SU-DHL-6 (cell line): ENCODE data around the gene TNFRSF25.

Experiments used
- H2AFZ ChIP-seq: fragments of 200-600 bp; sonication (generic); 2 replicates; pipeline ENCODE4 v1.6.1; 2014; ENCODE audit warnings: low read depth, mild to moderate bottlenecking, moderate library complexity, mixed read lengths, antibody characterized with exemption, low read length; ENCODE audit not compliant: severe bottlenecking
- H3F3A ChIP-seq: fragments of 200-600 bp; shearing (Covaris generic); 2 replicates; pipeline ENCODE4 v1.6.0; 2016; ENCODE audit warnings: antibody characterized with exemption, mild to moderate bottlenecking; ENCODE audit not compliant: insufficient read depth
- H3K27ac ChIP-seq: fragments of 200-600 bp; sonication (generic); 2 replicates; pipeline ENCODE4 v1.5.1; 2016; ENCODE audit warnings: low read depth, mild to moderate bottlenecking, low read length, moderate library complexity, mixed read lengths
- H3K27me3 ChIP-seq: fragments of 200-600 bp; sonication (generic), shearing (Covaris generic); 2 replicates; pipeline ENCODE4 v1.6.0; 2014; ENCODE audit warnings: mild to moderate bottlenecking, low read length
- H3K36me3 ChIP-seq: fragments of 200-600 bp; sonication (generic); 2 replicates; pipeline ENCODE4 v1.6.1; 2014; ENCODE audit warnings: mild to moderate bottlenecking, low read length, mixed read lengths
- H3K4me2 ChIP-seq: fragments of 300-600, 200-600 bp; shearing (Covaris generic), sonication (generic); 2 replicates; pipeline ENCODE4 v1.6.0; 2014; ENCODE audit warnings: low read length, low read depth, mild to moderate bottlenecking; ENCODE audit not compliant: poor library complexity, severe bottlenecking
- H3K4me3 ChIP-seq: fragments of 200-600 bp; sonication (generic); 2 replicates; pipeline ENCODE4 v1.5.1; 2014; ENCODE audit warnings: antibody characterized with exemption, low read length, mild to moderate bottlenecking, mixed read lengths; ENCODE audit not compliant: insufficient read depth, poor library complexity, severe bottlenecking
- H3K79me2 ChIP-seq: fragments of 200-600 bp; sonication (generic); 2 replicates; pipeline ENCODE4 v1.6.1; 2014; ENCODE audit warnings: mild to moderate bottlenecking, low read length, moderate library complexity; ENCODE audit not compliant: insufficient read depth
- H3K9ac ChIP-seq: fragments of 200-600 bp; sonication (generic); 2 replicates; pipeline ENCODE4 v1.7.0; 2014; ENCODE audit warnings: mild to moderate bottlenecking, low read length
- H3K9me2 ChIP-seq: fragments of 200-600 bp; sonication (generic); replicated peaks from 2 replicates; pipeline ENCODE4 v1.6.1; 2014; ENCODE audit warnings: low read length; ENCODE audit not compliant: insufficient read depth
- H3K9me3 ChIP-seq: fragments of 200-600 bp; sonication (generic); 2 replicates; pipeline ENCODE4 v1.6.1; 2014; ENCODE audit warnings: low read length, mixed read lengths; ENCODE audit not compliant: insufficient read depth
- H4K20me1 ChIP-seq: fragments of 200-600 bp; sonication (generic); 2 replicates; pipeline ENCODE4 v1.6.1; 2014; ENCODE audit warnings: low read depth, mild to moderate bottlenecking, antibody characterized with exemption, low read length, moderate library complexity, mixed read lengths
- TF ChIP-seq, protein P1 (sequence below): fragments of 200-600 bp; sonication (generic); IDR thresholded peaks from one replicate; pipeline ENCODE4 v1.5.1; 2017; ENCODE audit warnings: antibody characterized with exemption, mild to moderate bottlenecking, low read length, moderate library complexity; ENCODE audit not compliant: insufficient read depth, poor library complexity, severe bottlenecking

The TNFRSF25 gene

DNA sequence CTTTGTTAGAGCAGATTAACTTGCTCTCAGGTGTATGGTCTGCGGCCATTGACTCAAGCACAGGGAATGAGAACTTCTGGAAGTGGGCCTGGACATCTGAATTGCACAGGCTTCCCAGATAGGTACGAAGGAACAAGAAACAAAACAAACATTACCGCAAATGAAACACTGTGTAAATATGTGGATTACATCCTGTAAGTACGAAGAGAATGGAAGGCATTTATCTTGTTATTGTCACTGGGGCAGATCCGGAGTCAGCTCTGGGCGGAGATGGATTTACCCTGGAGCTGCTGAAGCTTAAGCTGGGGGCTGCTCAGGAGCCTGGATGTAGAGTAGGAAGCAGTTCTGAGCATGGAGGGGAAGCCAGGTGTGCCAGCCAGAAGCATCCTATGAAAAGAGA is 53.1 kb downstream of the TNFRSF25 start:
- no peak overlapping the region for H2AFZ ChIP-seq
- no peaks in the 10 kb centered on the region for H3K79me2 ChIP-seq
- no peak overlapping the region for H3K27ac ChIP-seq
- no peak overlapping the region for H3K4me3 ChIP-seq
- H3K9me3 ChIP-seq = no peaks in the 10 kb centered on the region
- no peaks in the 10 kb centered on the region for H3K9me2 ChIP-seq
- no peaks in the 10 kb centered on the region for H3F3A ChIP-seq
- H4K20me1 ChIP-seq = no peaks in the 10 kb centered on the region
- H3K9ac ChIP-seq = no peak overlapping the region
- no peak overlapping the region for H3K4me2 ChIP-seq
- H3K36me3 ChIP-seq = no peaks in the 10 kb centered on the region
- TF ChIP-seq, protein P1, sequence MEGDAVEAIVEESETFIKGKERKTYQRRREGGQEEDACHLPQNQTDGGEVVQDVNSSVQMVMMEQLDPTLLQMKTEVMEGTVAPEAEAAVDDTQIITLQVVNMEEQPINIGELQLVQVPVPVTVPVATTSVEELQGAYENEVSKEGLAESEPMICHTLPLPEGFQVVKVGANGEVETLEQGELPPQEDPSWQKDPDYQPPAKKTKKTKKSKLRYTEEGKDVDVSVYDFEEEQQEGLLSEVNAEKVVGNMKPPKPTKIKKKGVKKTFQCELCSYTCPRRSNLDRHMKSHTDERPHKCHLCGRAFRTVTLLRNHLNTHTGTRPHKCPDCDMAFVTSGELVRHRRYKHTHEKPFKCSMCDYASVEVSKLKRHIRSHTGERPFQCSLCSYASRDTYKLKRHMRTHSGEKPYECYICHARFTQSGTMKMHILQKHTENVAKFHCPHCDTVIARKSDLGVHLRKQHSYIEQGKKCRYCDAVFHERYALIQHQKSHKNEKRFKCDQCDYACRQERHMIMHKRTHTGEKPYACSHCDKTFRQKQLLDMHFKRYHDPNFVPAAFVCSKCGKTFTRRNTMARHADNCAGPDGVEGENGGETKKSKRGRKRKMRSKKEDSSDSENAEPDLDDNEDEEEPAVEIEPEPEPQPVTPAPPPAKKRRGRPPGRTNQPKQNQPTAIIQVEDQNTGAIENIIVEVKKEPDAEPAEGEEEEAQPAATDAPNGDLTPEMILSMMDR = no peak
- H3K27me3 ChIP-seq = no peaks in the 10 kb centered on the region
